HepG2 (cell line): ENCODE data around the gene THEMIS. TPM values are rescaled to one million over a fixed set of nuclear protein-coding genes. Genes with fewer than 3 reads are reported as not detected.

Experiments
- ATAC-seq: fragments of 200-7000 bp; cut with Tn5 transposase; 3 replicates; pipeline ENCODE4 v1.9.1; 2020; ENCODE audit warnings: mild to moderate bottlenecking, moderate library complexity
- BruUV-seq: library from RNA; stranded (reverse); fragments of 400-500 nt; replicated peaks from 2 replicates; lab custom pipeline; 2021; lab: Mats Ljungman, UMichigan
- CTCF ChIA-PET: fragments of 300-600 bp; formaldehyde crosslinking; extraction: SDS; loops from one replicate; lab custom pipeline; 2021; ENCODE audit warnings: low total read pairs, inconsistent platforms, low intra/inter-chr PET ratio; lab: Yijun Ruan, JAX
- POLR2A ChIA-PET: fragments of 350-600 bp; sonication (Branson Sonifier 250); formaldehyde crosslinking; loops from one replicate; lab custom pipeline; 2020; ENCODE audit warnings: antibody characterized with exemption, inconsistent platforms; lab: Yijun Ruan, JAX
- DNase-seq: peaks from one replicate; pipeline ENCODE4 v3.0.0-alpha.2; 2015; ENCODE audit warnings: low spot score
- FAIRE-seq: peaks from 3 replicates; lab custom pipeline; 2011; peaks lifted over from hg19 to GRCh38; lab: Jason Lieb, UNC
- H2AFZ ChIP-seq: one replicate; pipeline ENCODE4 v1.6.1; 2011; ENCODE audit warnings: low read length, inconsistent platforms
- H3K27ac ChIP-seq: fragments of 300-600 bp; 3 replicates; pipeline ENCODE4 v1.8.0; 2011; ENCODE audit warnings: mixed run types, mild to moderate bottlenecking, mixed read lengths, low read length, inconsistent platforms; ENCODE audit not compliant: insufficient read depth; ENCODE audit errors: extremely low read length
- H3K27me3 ChIP-seq, 2 experiments: fragments of 200-600 bp in 1 of 2; 2 replicates in 1 of 2; 3 replicates in 1 of 2; pipeline versions ENCODE4 v1.6.0 to v1.8.0; 2011; ENCODE audit warnings: low read length in 2 of 2, mild to moderate bottlenecking in 2 of 2, moderate library complexity in 2 of 2, inconsistent platforms in 1 of 2; ENCODE audit not compliant: insufficient read depth in 2 of 2, control insufficient read depth in 1 of 2
- H3K36me3 ChIP-seq, 2 experiments: fragments of 200-600 bp in 1 of 2; replicated peaks in 1 of 2; 2 replicates in 1 of 2; 3 replicates in 1 of 2; pipeline versions ENCODE4 v1.5.1 to v1.8.0; 2011; ENCODE audit warnings: low read length in 2 of 2, inconsistent platforms in 1 of 2; ENCODE audit not compliant: insufficient read depth in 2 of 2, control insufficient read depth in 1 of 2
- H3K4me1 ChIP-seq: 2 replicates; pipeline ENCODE4 v1.5.1; 2012; ENCODE audit warnings: low read length, inconsistent platforms; ENCODE audit not compliant: insufficient read depth
- H3K4me2 ChIP-seq: 2 replicates; pipeline ENCODE4 v1.6.0; 2011; ENCODE audit warnings: low read depth, low read length, inconsistent platforms
- H3K4me3 ChIP-seq, 3 experiments: fragments of 200-600 bp in 1 of 3; sonication (generic), shearing (Covaris generic) in 1 of 3; replicated peaks in 1 of 3; 2 replicates each; pipeline ENCODE4 v1.5.1; 2011 to 2016; ENCODE audit warnings: low read length in 3 of 3, inconsistent platforms in 2 of 3, low read depth in 2 of 3, mild to moderate bottlenecking in 2 of 3, control low read depth in 1 of 3, mixed read lengths in 1 of 3; ENCODE audit not compliant: insufficient read depth in 1 of 3
- H3K79me2 ChIP-seq: one replicate; pipeline ENCODE4 v1.6.1; 2011; ENCODE audit warnings: low read length, inconsistent platforms; ENCODE audit not compliant: insufficient read depth
- H3K9ac ChIP-seq: 2 replicates; pipeline ENCODE4 v1.6.0; 2011; ENCODE audit warnings: mild to moderate bottlenecking, low read depth, low read length, inconsistent platforms; ENCODE audit not compliant: insufficient read depth
- H3K9me3 ChIP-seq: 2 replicates; pipeline ENCODE4 v1.5.1; 2012; ENCODE audit warnings: mild to moderate bottlenecking, low read length
- H4K20me1 ChIP-seq: 2 replicates; pipeline ENCODE4 v1.6.0; 2011; ENCODE audit warnings: inconsistent platforms, mild to moderate bottlenecking, low read length, moderate library complexity; ENCODE audit not compliant: insufficient read depth
- KDM3A ChIP-seq: IDR thresholded peaks from 2 replicates; pipeline ENCODE4 v1.6.1; 2018; ENCODE audit warnings: low read depth, missing compliant biosample characterization
- MTERF4 ChIP-seq: sonication (generic); formaldehyde crosslinking; IDR thresholded peaks from 2 replicates; pipeline ENCODE4 v1.8.0; 2023; ENCODE audit warnings: mild to moderate bottlenecking, missing genetic modification reagents
- NFIC ChIP-seq: IDR thresholded peaks from 2 replicates; pipeline ENCODE4 v1.6.1; 2012; ENCODE audit warnings: mild to moderate bottlenecking, low read length, inconsistent platforms
- PRMT3 ChIP-seq: sonication (generic); formaldehyde crosslinking; IDR thresholded peaks from 2 replicates; pipeline ENCODE4 v1.8.1; 2022; ENCODE audit warnings: low read depth, mild to moderate bottlenecking, moderate library complexity, missing genetic modification reagents, borderline replicate concordance
- RCOR2 ChIP-seq: IDR thresholded peaks from 2 replicates; pipeline ENCODE4 v1.6.1; 2016; ENCODE audit warnings: missing biosample characterization, missing genetic modification reagents
- SAP130 ChIP-seq: IDR thresholded peaks from 2 replicates; pipeline ENCODE4 v1.6.1; 2016; ENCODE audit warnings: low read depth
- ZNF460 ChIP-seq: sonication (generic); formaldehyde crosslinking; IDR thresholded peaks from 2 replicates; pipeline ENCODE4 v1.5.1; 2020; ENCODE audit warnings: missing genetic modification reagents, mild to moderate bottlenecking, borderline replicate concordance
- WGBS: methylation state at CpG from one replicate; pipeline ENCODE4 v1.1.6; 2017; ENCODE audit warnings: low lambda C conversion rate; 5-methylcytosine and 5-hydroxymethylcytosine counted together
- in situ Hi-C: cut with HindIII; loops from 2 replicates; pipeline ENCODE4 v1.10.0; 2017; ENCODE audit warnings: low pct_unique_long_range_greater_than_20kb; ENCODE audit not compliant: extremely low pct_ligation_motif_present
- intact Hi-C: fragments of 100-400 bp; cut with micrococcal nuclease; formaldehyde crosslinking; loops from one replicate; pipeline ENCODE4 v1.10.0; 2022; ENCODE audit not compliant: unreplicated experiment
- polyA plus RNA-seq, 8 experiments: library from polyadenylated mRNA; depleted of rRNA in 3 of 8; stranded (reverse) in 7 of 8; unstranded in 1 of 8; fragments of >200 nt; fragmentation: Illumina TruSeq in 4 of 8; extraction: Trizol in 4 of 8; gene quantifications; 2 replicates each; pipeline versions ENCODE4 v1.2.1 to v1.2.3, GENCODE V29; 2011 to 2016; ENCODE audit warnings: low read depth in 4 of 8, missing spikeins in 1 of 8, mixed read lengths in 1 of 8; ENCODE audit not compliant: insufficient read depth in 1 of 8
- total RNA-seq, 5 experiments: library from RNA; depleted of rRNA; stranded (reverse); fragments of >200 nt; fragmentation: Illumina TruSeq; extraction: Trizol; gene quantifications; 2 replicates each; pipeline ENCODE4 v1.2.3, GENCODE V29; 2016; ENCODE audit warnings: low read depth in 1 of 5
- TF ChIP-seq, protein P1 (sequence below): sonication (generic); formaldehyde crosslinking; conservative IDR thresholded peaks from 2 replicates; pipeline ENCODE4 v1.8.0; 2022; ENCODE audit warnings: mild to moderate bottlenecking, moderate library complexity, missing genetic modification reagents

Gene THEMIS
- total and polyA plus RNA-seq, 2 of the 13 experiments (the other 11 are each of a cell fraction or from before 2014, with no cell fraction given): not detected

DNA sequence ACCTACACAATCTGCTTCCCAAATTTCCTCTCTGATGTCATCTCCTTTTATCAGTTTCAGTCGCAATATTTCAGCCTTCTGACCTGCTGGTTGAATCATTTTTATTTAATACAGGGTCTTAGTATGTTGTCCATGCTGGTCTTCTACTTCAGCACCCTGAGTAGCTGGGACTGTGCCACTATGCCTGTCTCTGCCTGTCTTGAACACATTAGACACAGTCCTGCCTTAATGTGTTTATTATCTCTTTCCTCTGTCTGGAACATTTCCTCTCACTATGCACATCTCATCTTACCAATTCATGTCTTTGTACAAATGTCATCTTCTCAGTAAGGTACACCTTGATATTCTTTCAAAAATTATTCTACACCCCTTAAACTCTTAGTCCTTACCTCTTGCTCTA is 106.5 kb downstream of the THEMIS start:
- H3K9me3 ChIP-seq: no peaks in the 10 kb centered on the region
- ATAC-seq (no peak), DNase-seq (no peak), FAIRE-seq (no peak)
- H3K36me3 ChIP-seq: no peaks in the 10 kb centered on the region
- ChIA-PET POLR2A (no interaction called here), CTCF (no interaction called here)
- H3K79me2 ChIP-seq: no peaks in the 10 kb centered on the region
- TF ChIP-seq ZNF460 (CRISPR knock-in tag) (no peak), NFIC (no peak), PRMT3 (no peak), KDM3A (CRISPR knock-in tag) (no peak), MTERF4 (no peak), SAP130 (no peak), RCOR2 (CRISPR knock-in tag) (no peak)
- TF ChIP-seq, protein P1, sequence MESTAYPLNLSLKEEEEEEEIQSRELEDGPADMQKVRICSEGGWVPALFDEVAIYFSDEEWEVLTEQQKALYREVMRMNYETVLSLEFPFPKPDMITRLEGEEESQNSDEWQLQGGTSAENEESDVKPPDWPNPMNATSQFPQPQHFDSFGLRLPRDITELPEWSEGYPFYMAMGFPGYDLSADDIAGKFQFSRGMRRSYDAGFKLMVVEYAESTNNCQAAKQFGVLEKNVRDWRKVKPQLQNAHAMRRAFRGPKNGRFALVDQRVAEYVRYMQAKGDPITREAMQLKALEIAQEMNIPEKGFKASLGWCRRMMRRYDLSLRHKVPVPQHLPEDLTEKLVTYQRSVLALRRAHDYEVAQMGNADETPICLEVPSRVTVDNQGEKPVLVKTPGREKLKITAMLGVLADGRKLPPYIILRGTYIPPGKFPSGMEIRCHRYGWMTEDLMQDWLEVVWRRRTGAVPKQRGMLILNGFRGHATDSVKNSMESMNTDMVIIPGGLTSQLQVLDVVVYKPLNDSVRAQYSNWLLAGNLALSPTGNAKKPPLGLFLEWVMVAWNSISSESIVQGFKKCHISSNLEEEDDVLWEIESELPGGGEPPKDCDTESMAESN: no peak
- H3K4me2 ChIP-seq: no peak overlapping the region
- H2AFZ ChIP-seq: no peak overlapping the region
- H3K4me1 ChIP-seq: no peaks in the 10 kb centered on the region
- no peaks in the 10 kb centered on the region for H4K20me1 ChIP-seq
- intact Hi-C loops (no loop called here), in situ Hi-C loops (no loop called here)
- H3K9ac ChIP-seq: no peak overlapping the region
- WGBS: 2% methylated on average over 1 of the region's 1 CpG
- no peak overlapping the region for H3K4me3 ChIP-seq
- no TSS peak for BruUV-seq
- H3K27me3 ChIP-seq: no peaks in the 10 kb centered on the region; a peak in 2 of 5 replicates
- H3K27ac ChIP-seq: no peak overlapping the region
